Osteocyte (in vitro differentiated cells): ENCODE measurements around the gene GDPD5. TPM values are rescaled to one million over a fixed set of nuclear protein-coding genes. Genes with fewer than 3 reads are reported as not detected.

Experiments
- DNase-seq: peaks from one replicate; pipeline ENCODE4 v3.0.0; 2021; ENCODE audit warnings: mixed read lengths; ENCODE audit not compliant: unreplicated experiment; ENCODE audit errors: extremely low spot score
- H3K27ac Mint-ChIP-seq: one replicate; pipeline ENCODE4 v1.8.0; 2021; ENCODE audit warnings: mild to moderate bottlenecking, mixed read lengths; ENCODE audit not compliant: unreplicated experiment
- H3K27me3 Mint-ChIP-seq: one replicate; pipeline ENCODE4 v1.8.0; 2021; ENCODE audit warnings: mixed read lengths; ENCODE audit not compliant: unreplicated experiment
- H3K36me3 Mint-ChIP-seq: one replicate; pipeline ENCODE4 v1.8.0; 2021; ENCODE audit warnings: mixed read lengths; ENCODE audit not compliant: unreplicated experiment
- H3K4me1 Mint-ChIP-seq: one replicate; pipeline ENCODE4 v1.8.0; 2021; ENCODE audit warnings: mixed read lengths; ENCODE audit not compliant: unreplicated experiment
- H3K4me3 Mint-ChIP-seq: one replicate; pipeline ENCODE4 v1.8.0; 2021; ENCODE audit warnings: mild to moderate bottlenecking, moderate library complexity, mixed read lengths; ENCODE audit not compliant: unreplicated experiment
- H3K9me3 Mint-ChIP-seq: one replicate; pipeline ENCODE4 v1.8.0; 2021; ENCODE audit warnings: mixed read lengths; ENCODE audit not compliant: unreplicated experiment
- total RNA-seq: library from RNA; stranded (reverse); gene quantifications from 2 replicates; pipeline ENCODE4 v1.2.1, GENCODE V29; 2021
- TF ChIP-seq, protein P1 (sequence below): fragments of 200-600 bp; sonication (generic); IDR thresholded peaks from 2 replicates; pipeline ENCODE4 v1.5.0; 2021; ENCODE audit warnings: antibody characterized with exemption, mild to moderate bottlenecking, moderate library complexity

GDPD5 gene
- total RNA-seq, 1 donor from 2014 or later, result 3.1 TPM

DNA sequence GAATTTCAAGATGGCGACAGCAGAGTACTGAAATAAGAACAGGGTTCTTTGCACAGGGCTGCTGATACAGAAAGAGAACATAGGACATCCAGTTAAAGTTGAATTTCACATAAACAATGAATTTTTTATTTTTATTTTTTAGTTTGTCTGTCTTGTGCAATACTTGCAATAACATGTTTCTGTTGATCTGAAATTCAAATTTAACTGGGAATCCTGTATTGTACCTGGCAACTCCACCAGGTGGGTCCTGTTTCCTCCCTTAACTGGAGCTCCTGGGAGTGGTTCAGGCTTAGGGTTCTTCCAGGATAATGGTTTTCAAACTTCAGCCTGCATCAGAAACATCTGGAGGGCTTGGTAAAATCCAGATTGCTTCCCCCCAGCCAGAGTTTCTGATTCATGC is 21.4 kb upstream of the GDPD5 start:
- Mint-ChIP-seq H3K36me3 (no peaks in the 10 kb centered on the region), H3K4me1 (peaks cover 5% of the 10 kb centered on the region), H3K4me3 (no peak overlapping the region), H3K27ac (no peak overlapping the region), H3K27me3 (peaks cover 6% of the 10 kb centered on the region), H3K9me3 (no peaks in the 10 kb centered on the region)
- DNase-seq, result no peak
- TF ChIP-seq, protein P1, sequence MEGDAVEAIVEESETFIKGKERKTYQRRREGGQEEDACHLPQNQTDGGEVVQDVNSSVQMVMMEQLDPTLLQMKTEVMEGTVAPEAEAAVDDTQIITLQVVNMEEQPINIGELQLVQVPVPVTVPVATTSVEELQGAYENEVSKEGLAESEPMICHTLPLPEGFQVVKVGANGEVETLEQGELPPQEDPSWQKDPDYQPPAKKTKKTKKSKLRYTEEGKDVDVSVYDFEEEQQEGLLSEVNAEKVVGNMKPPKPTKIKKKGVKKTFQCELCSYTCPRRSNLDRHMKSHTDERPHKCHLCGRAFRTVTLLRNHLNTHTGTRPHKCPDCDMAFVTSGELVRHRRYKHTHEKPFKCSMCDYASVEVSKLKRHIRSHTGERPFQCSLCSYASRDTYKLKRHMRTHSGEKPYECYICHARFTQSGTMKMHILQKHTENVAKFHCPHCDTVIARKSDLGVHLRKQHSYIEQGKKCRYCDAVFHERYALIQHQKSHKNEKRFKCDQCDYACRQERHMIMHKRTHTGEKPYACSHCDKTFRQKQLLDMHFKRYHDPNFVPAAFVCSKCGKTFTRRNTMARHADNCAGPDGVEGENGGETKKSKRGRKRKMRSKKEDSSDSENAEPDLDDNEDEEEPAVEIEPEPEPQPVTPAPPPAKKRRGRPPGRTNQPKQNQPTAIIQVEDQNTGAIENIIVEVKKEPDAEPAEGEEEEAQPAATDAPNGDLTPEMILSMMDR, result no peak

DNA sequence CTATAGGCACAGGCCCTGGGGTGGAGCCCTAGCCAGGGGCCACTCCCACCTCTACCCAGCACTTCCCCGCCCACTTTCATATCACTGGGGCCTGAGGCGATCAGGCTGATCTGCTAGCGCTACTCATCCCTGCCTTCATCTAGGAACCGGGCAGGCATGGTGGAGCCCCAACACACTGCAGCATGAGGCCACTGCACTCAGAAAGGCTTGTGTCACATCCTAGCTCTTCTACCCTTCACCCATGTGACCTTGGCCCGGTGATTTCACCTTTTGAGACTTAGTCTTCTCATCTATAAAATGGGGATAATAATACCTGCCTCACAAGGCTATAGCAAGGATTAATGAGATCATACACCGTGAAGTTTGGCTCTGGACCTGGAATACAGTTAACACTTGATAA is 18.1 kb upstream of the GDPD5 start:
- TF ChIP-seq, protein P1, result no peak
- Mint-ChIP-seq H3K4me1 (peaks cover 8% of the 10 kb centered on the region), H3K4me3 (no peak overlapping the region), H3K9me3 (no peaks in the 10 kb centered on the region), H3K27me3 (peaks cover 6% of the 10 kb centered on the region), H3K27ac (no peak overlapping the region), H3K36me3 (no peaks in the 10 kb centered on the region)
- DNase-seq, result no peak

DNA sequence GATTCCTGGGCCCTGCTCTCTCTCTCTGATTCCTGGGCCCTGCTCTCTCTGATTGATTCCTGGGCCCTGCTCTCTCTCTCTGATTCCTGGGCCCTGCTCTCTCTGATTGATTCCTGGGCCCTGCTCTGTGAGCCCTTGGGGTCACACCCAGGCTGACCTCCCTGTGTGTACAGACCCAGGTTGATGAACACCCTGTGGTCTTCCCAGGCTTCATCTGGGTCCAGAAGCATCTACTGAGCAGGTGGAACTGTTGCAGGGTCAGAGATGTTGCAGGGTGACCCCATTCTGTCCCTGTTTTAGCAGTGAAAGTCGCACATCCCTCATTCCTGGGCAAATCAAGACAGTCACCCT is 16.3 kb upstream of the GDPD5 start:
- TF ChIP-seq, protein P1, result no peak
- no peak for DNase-seq
- Mint-ChIP-seq H3K27me3 (peaks cover 17% of the 10 kb centered on the region), H3K9me3 (no peaks in the 10 kb centered on the region), H3K36me3 (no peaks in the 10 kb centered on the region), H3K4me1 (peaks cover 3% of the 10 kb centered on the region), H3K4me3 (no peak overlapping the region), H3K27ac (no peak overlapping the region)

DNA sequence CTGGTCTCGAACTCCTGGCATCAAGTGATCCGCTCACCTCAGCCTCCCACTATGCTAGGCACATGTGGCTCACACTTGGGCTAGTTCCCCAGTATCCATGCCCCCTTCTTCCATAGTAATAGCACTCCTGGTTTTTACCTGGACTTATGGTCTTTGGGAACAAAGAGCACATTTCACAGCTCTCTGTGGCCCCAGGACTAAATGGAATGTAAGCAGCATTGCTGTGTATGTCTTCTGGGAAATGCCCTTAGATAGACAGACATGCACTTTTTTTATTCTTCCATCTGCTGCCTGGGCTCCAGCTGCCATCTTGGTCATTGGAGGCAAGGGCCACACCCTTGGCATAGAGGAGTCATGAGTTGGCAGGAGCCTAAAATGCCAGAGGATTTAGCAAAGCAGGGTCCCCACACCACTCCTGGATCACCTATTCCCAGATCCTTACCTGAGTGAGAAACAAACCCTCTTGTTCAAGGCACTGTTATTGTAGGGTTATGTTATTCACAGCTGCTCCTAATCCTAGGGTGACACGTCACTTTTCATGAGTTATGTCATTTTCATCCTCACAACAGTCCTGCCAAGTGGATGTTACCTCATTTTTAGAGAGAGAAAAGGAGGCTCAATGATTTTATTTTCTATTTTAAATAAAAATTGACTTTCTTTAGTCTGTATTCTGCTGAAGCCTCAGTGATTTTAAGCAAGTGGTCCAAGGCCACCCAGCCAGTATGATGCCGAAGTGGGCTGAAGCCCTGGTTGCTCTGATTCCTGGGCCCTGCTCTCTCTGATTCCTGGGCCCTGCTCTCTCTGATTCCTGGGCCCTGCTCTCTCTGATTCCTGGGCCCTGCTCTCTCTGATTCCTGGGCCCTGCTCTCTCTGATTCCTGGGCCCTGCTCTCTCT is 15.7 kb upstream of the GDPD5 start:
- H3K9me3 Mint-ChIP-seq, result no peaks in the 10 kb centered on the region
- H3K4me1 Mint-ChIP-seq, result peaks cover 3% of the 10 kb centered on the region
- H3K27me3 Mint-ChIP-seq, result peaks cover 15% of the 10 kb centered on the region
- H3K4me3 Mint-ChIP-seq, result no peak overlapping the region
- TF ChIP-seq, protein P1, result no peak
- DNase-seq, result no peak
- no peaks in the 10 kb centered on the region for H3K36me3 Mint-ChIP-seq
- H3K27ac Mint-ChIP-seq, result no peak overlapping the region

DNA sequence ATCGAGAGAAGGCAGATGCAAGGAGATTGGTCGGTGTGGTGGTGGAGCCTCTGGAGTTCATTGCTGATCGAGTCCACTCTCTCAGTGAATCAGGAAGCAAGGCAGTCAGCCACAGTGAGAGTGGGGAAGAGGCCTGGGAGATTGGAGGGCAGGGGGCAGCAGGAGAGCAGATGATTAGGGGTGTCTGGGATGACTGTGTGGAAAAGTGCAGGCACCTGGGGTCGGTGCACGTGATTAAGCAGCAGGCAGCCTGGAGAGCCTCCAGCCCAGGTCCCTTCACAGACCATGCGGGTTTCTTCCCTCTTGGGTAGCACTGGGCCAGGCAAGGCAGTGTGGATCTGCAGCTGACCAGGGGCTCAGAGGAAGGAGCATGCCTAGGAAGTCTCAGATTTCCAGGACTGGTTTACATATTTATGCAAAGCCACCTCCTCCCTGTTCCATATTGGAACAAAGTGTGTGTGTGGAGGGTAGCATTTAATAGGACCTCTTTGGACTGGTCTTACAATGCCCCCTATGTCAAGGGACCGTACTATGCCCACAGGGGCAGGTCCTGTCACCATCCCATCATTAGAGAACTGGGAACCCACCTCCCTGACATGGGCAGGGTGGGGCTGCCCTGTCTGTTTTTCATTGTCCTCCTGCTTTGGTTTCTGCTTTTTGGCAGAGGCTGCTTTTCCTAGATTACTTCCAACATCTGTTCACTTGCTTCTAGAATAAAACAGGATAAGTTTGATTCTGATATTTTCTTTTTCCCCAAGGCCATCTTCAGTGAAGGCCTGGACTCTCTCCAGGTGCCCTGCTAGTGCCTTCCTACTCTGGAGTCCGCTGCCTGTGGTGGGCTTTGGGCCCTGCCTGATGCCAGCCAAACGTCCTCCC is 14.0 kb upstream of the GDPD5 start:
- H3K4me1 Mint-ChIP-seq, result peaks cover 3% of the 10 kb centered on the region
- TF ChIP-seq, protein P1, result no peak
- H3K36me3 Mint-ChIP-seq, result no peaks in the 10 kb centered on the region
- H3K27ac Mint-ChIP-seq, result no peak overlapping the region
- H3K4me3 Mint-ChIP-seq, result no peak overlapping the region
- no peaks in the 10 kb centered on the region for H3K9me3 Mint-ChIP-seq
- no peak for DNase-seq
- H3K27me3 Mint-ChIP-seq, result peaks cover 11% of the 10 kb centered on the region
